Omental fat pad (tissue), 4 donors: ENCODE data around the gene HYAL3. TPM values are rescaled to one million over a fixed set of nuclear protein-coding genes. Genes with fewer than 3 reads are reported as not detected.

Experiments
- ATAC-seq: fragments of 150-250 bp; one replicate; pipeline ENCODE4 v1.9.1; 2016; ENCODE audit warnings: mild to moderate bottlenecking, moderate library complexity; ENCODE audit not compliant: low FRiP score
- DNase-seq: peaks from one replicate; pipeline ENCODE4 v3.0.0-alpha.2; 2019; ENCODE audit warnings: low spot score
- CTCF ChIP-seq, 3 donors: fragments of 450-650 bp; IDR thresholded peaks; one replicate each; pipeline ENCODE4 v1.5.1; 2016 to 2017; ENCODE audit warnings: antibody characterized with exemption in 3 of 3, mild to moderate bottlenecking in 3 of 3, moderate library complexity in 2 of 3
- total RNA-seq, 4 donors: library from RNA; depleted of rRNA; stranded (reverse); fragments of >200 nt; gene quantifications; one replicate each; pipeline ENCODE4 v1.1.0, GENCODE V29; 2016

The HYAL3 gene
- total RNA-seq, 4 donors from 2014 or later, result 1.9 to 6.2 (median 4.0) TPM

- no peak for TF ChIP-seq CTCF (IDR thresholded peaks at IDR 0.05)
- peak; percentile 94 for DNase-seq
- ATAC-seq, result peak; percentile 86
These were observed 28.9 kb upstream of the HYAL3 start, which contains the start of gene TUSC2 for GRCh38 chr3:50327943-50328691. TUSC2 (minus strand) TSS chr3:50328223; CDS start chr3:50328099, 124 bp downstream.

GRCh38 chr3:50327129-50327528, 27.9 kb upstream of the HYAL3 start:
- ATAC-seq (no peak), DNase-seq (no peak)
- no peak for TF ChIP-seq CTCF (IDR thresholded peaks at IDR 0.05)

GRCh38 chr3:50326182-50326541, 27.0 kb upstream of the HYAL3 start:
- DNase-seq, result no peak

GRCh38 chr3:50325497-50326181, 26.4 kb upstream of the HYAL3 start:
- no peak for TF ChIP-seq CTCF (IDR thresholded peaks at IDR 0.05)
- ATAC-seq (no peak), DNase-seq (no peak)

More at GRCh38 chr3:50326182-50326541, 27.0 kb upstream of the HYAL3 start:
- ATAC-seq, result no peak
- TF ChIP-seq CTCF (IDR thresholded peaks at IDR 0.05), result no peak

GRCh38 chr3:50325113-50325480, 25.9 kb upstream of the HYAL3 start:
- DNase-seq, result no peak

GRCh38 chr3:50324351-50325112, 25.3 kb upstream of the HYAL3 start:
- ATAC-seq (no peak), DNase-seq (peak; percentile 77)
- peak in 2 of 3 donors; percentile 79 to 84 for TF ChIP-seq CTCF (IDR thresholded peaks at IDR 0.05)

More at GRCh38 chr3:50325113-50325480, 25.9 kb upstream of the HYAL3 start:
- no peak for TF ChIP-seq CTCF (IDR thresholded peaks at IDR 0.05)
- no peak for ATAC-seq
